Heart left ventricle (tissue), 13 donors: ENCODE results near the gene KDM4B.

ENCODE experiments used
- POLR2A ChIP-seq, 2 donors: fragments of 450-650 bp; IDR thresholded peaks; one replicate each; pipeline ENCODE4 v1.6.1; 2017; ENCODE audit warnings: antibody characterized with exemption in 2 of 2, mild to moderate bottlenecking in 2 of 2, moderate library complexity in 2 of 2
- TF ChIP-seq, protein P1 (sequence below), 12 donors: fragments of 200-600 bp; sonication (generic) in 4 of 12; IDR thresholded peaks; one replicate each; pipeline versions ENCODE4 v1.5.0 to v1.8.0; 2018 to 2022; ENCODE audit warnings: antibody characterized with exemption in 12 of 12, mild to moderate bottlenecking in 5 of 12
- donor health status: ischemic (EF 13 %, LVEDD 7.1; RV severe dilation, severe dysfunction).
- donor health status: DM: no; HTN: yes; CAD: no.
- donor health status: DM: no; HTN: no; CAD: no.
- donor health status: ischemic (EF 25% LVEDD 6.9; RV normal size, moderate dysfunction).
- donor health status: ischemic (EF 25% LVEDD 5.7; RV mildly dilated, moderate dysfunction).
- donor health status: ischemic (EF 35%, LVEDD 5.7; RV mildly dilated, moderate dysfunction).
- donor health status: nonischemic (EF 11% LVEDD 7.7; RV severe dilation, severe dysfunction).
- donor health status: DM: yes; HTN: yes; CAD: no.
- donor health status: PGD.
- donor health status: ischemic (EF 29% LVEDD 5.4; RV normal size, mild dysfunction).
- donor health status: nonischemic (EF 23%, LVEDD 6.1; RV moderate dilation, normal function).

DNA sequence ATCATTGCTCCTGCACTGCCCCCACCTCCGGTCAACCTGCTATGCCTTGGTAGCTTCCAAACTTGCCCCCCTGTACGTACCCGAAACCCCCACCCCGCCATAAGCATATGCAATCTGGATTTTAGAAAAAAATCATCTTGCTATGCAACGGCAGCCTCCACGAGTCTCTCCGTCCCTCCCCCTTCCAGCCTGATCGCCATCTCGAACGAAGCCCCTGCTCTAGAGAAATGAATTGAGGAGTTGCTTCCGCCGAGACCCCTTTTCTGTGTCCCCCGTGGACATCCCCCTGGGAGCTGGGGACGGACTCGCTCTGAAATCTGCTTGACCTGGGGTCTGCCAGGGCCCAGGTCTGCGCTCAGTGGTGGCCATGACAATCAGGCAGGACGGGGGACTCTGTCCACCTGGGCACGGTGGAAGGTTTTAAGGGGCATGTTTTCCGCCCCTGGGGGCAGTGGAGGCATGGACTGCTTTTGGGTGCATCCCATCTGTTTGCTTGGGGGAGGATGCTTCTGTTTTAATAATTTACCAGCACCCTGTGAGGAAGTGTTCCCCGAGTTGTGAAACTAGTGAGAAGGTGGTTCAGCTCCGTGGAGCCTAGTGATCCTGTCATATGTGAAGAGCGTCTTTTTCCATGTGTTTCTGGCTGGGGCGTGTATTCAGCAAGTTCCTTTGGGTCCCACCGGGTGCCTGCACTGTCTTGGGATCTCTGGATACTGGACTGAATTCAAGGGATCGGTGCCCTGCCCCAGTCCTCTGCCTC, 1.0 kb downstream of the KDM4B start:
- TF ChIP-seq, protein P1, sequence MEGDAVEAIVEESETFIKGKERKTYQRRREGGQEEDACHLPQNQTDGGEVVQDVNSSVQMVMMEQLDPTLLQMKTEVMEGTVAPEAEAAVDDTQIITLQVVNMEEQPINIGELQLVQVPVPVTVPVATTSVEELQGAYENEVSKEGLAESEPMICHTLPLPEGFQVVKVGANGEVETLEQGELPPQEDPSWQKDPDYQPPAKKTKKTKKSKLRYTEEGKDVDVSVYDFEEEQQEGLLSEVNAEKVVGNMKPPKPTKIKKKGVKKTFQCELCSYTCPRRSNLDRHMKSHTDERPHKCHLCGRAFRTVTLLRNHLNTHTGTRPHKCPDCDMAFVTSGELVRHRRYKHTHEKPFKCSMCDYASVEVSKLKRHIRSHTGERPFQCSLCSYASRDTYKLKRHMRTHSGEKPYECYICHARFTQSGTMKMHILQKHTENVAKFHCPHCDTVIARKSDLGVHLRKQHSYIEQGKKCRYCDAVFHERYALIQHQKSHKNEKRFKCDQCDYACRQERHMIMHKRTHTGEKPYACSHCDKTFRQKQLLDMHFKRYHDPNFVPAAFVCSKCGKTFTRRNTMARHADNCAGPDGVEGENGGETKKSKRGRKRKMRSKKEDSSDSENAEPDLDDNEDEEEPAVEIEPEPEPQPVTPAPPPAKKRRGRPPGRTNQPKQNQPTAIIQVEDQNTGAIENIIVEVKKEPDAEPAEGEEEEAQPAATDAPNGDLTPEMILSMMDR (IDR thresholded peaks at IDR 0.05) = no peak
- TF ChIP-seq POLR2A (IDR thresholded peaks at IDR 0.05) = no peak
